Gastrocnemius medialis (tissue), 4 donors: ENCODE results near the gene GPHN. TPM values are rescaled to one million over a fixed set of nuclear protein-coding genes. Genes with fewer than 3 reads are reported as not detected.

Source experiments
- ATAC-seq, 2 donors: fragments of 150-250 bp; one replicate each; pipeline ENCODE4 v1.9.1; 2016
- DNase-seq, 2 donors: peaks; one replicate each; pipeline ENCODE4 v3.0.0-alpha.2; 2019
- H3K27ac ChIP-seq, 4 donors: fragments of 200-600 bp; sonication (generic); 1 replicate in 1 of 4; 2 replicates in 3 of 4; pipeline ENCODE4 v1.5.1; 2016 to 2018; ENCODE audit warnings: mild to moderate bottlenecking in 2 of 4, moderate library complexity in 1 of 4
- H3K27me3 ChIP-seq, 3 donors: fragments of 200-600 bp; sonication (generic) in 2 of 3; 1 replicate in 1 of 3; 2 replicates in 2 of 3; pipeline versions ENCODE4 v1.5.1 to v1.6.0; 2016 to 2019; ENCODE audit warnings: mild to moderate bottlenecking in 1 of 3, moderate library complexity in 1 of 3
- H3K36me3 ChIP-seq, 2 donors: fragments of 200-600 bp; sonication (generic) in 1 of 2; one replicate each; pipeline ENCODE4 v1.5.1; 2017 to 2018
- H3K4me1 ChIP-seq, 2 donors: fragments of 200-600 bp; sonication (generic) in 1 of 2; one replicate each; pipeline ENCODE4 v1.5.1; 2016 to 2017; ENCODE audit warnings: mild to moderate bottlenecking in 2 of 2
- H3K4me3 ChIP-seq, 4 donors: fragments of 200-600 bp; sonication (generic) in 3 of 4; 1 replicate in 1 of 4; 2 replicates in 3 of 4; pipeline ENCODE4 v1.5.1; 2016 to 2019; ENCODE audit warnings: mild to moderate bottlenecking in 2 of 4
- H3K9me3 ChIP-seq, 3 donors: fragments of 200-600 bp; sonication (generic) in 2 of 3; 1 replicate in 1 of 3; 2 replicates in 2 of 3; pipeline ENCODE4 v1.5.1; 2016 to 2019
- CTCF ChIP-seq, 5 experiments: fragments of 450-650 bp in 3 of 5; fragments of 200-600 bp in 2 of 5; sonication (generic) in 2 of 5; IDR thresholded peaks in 4 of 5; conservative IDR thresholded peaks in 1 of 5; 1 replicate in 4 of 5; 2 replicates in 1 of 5; pipeline ENCODE4 v1.5.1; 2016 to 2019; ENCODE audit warnings: antibody characterized with exemption in 5 of 5, mild to moderate bottlenecking in 3 of 5, moderate library complexity in 3 of 5
- POLR2A ChIP-seq, 2 donors: fragments of 450-650 bp; IDR thresholded peaks; one replicate each; pipeline ENCODE4 v1.6.1; 2017; ENCODE audit warnings: antibody characterized with exemption in 2 of 2, mild to moderate bottlenecking in 2 of 2, moderate library complexity in 2 of 2
- in situ Hi-C, 4 donors: fragments of 200-750 bp; cut with MboI; loops; one replicate each; pipeline versions ENCODE4 v1.15.0 to v1.8.0; 2017; ENCODE audit warnings: low sequenced_read_pairs in 4 of 4
- intact Hi-C: fragments of 100-400 bp; cut with DNase I; formaldehyde crosslinking; loops from one replicate; pipeline ENCODE4 v1.15.1; 2023; ENCODE audit warnings: low total_unique reads
- total RNA-seq, 4 donors: library from RNA; depleted of rRNA; stranded (reverse); fragments of >200 nt; gene quantifications; one replicate each; pipeline versions ENCODE4 v1.1.0 to v1.2.3, GENCODE V29; 2016

Gene GPHN
- total RNA-seq, 4 donors from 2014 or later: 10.3 to 33.3 (median 23.5) TPM

DNA sequence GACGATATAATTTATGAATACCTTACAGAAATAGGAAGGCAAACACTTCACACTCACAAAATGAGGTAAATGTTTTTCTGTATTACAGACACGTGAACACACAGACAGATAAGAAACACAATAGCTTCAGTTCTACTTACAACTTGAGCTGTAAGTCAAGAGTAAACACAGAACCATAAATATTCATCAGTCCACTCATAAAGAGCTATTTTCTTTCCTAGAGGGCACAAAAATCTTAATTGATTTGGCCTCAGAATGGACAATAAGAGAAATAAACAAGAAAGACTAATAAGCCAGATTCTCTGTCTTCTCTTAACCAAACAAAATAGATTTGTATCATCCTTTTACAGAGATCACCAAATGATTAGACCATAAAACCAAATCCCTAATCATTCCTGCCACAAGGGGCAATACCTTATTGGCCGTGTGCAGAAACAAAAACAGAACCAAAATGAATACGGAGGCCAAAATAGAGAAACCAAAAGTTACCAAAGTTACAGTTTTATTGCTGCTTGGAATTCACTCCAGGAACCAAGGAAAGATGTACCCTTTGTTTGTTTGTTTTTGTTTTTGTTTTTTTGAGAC, 643.2 kb downstream of the GPHN start:
- no peaks in the 10 kb centered on the region for H3K9me3 ChIP-seq
- H3K27ac ChIP-seq: no peak overlapping the region
- TF ChIP-seq POLR2A (IDR thresholded peaks at IDR 0.05) (no peak), CTCF (IDR thresholded peaks at IDR 0.05 in 4 of 5, conservative IDR thresholded peaks at IDR 0.05 in 1 of 5) (no peak)
- no peak overlapping the region for H3K4me3 ChIP-seq
- in situ Hi-C loops: no loop called here
- H3K27me3 ChIP-seq: no peaks in the 10 kb centered on the region
- no peaks in the 10 kb centered on the region for H3K4me1 ChIP-seq
- ATAC-seq (no peak), DNase-seq (no peak)
- no peaks in the 10 kb centered on the region for H3K36me3 ChIP-seq
- intact Hi-C loops: no loop called here

DNA sequence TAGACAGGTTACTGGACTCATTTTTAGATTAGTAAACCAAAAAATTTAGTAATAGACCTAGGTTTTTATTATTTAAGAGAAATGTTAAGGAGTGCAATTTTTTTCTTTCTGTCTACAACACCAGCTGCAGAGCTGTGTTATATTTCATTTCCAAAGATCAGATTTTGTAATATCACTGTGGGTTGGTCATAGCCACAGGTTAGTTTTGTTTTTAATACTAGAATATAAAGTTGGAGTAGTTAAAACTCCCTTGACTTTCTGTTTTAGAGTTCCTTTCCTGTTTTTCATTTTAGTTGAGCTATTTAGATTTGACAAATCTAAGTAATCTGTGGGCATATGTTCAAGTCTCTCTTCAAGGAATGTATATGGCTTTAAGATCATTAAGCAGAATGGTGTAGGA, 650.6 kb downstream of the GPHN start:
- ATAC-seq: no peak
- DNase-seq: no peak
- Histone ChIP-seq H3K9me3 (no peaks in the 10 kb centered on the region), H3K27me3 (no peaks in the 10 kb centered on the region), H3K4me1 (no peaks in the 10 kb centered on the region), H3K4me3 (no peak overlapping the region), H3K27ac (no peak overlapping the region), H3K36me3 (no peaks in the 10 kb centered on the region)
- TF ChIP-seq POLR2A (IDR thresholded peaks at IDR 0.05): no peak
- no peak for TF ChIP-seq CTCF (IDR thresholded peaks at IDR 0.05 in 4 of 5, conservative IDR thresholded peaks at IDR 0.05 in 1 of 5)
- in situ Hi-C loops (no loop called here), intact Hi-C loops (no loop called here)

DNA sequence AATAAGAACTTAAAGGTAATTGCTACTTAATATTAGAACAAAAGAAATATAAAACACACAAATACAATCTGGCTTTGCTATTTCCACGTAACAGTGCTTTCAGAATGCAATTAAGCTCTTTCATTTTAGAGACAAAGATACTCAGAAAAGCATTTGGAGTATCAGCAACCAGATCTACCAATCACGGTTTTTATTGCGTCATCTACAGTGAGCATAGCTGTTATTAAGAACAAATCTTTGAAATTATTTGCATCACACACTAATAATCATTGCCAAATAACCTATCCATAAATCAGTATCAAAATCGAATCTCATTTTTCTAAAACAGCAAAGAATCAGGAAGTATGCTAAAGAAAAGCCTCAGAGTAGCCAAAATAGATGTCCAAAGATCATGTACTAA, 654.4 kb downstream of the GPHN start:
- intact Hi-C loops: no loop called here
- in situ Hi-C loops: loop anchor here (5.0 to 10.0 kb wide), 2 partner anchors 120 to 122 kb away; no protein-coding TSS in a partner anchor

DNA sequence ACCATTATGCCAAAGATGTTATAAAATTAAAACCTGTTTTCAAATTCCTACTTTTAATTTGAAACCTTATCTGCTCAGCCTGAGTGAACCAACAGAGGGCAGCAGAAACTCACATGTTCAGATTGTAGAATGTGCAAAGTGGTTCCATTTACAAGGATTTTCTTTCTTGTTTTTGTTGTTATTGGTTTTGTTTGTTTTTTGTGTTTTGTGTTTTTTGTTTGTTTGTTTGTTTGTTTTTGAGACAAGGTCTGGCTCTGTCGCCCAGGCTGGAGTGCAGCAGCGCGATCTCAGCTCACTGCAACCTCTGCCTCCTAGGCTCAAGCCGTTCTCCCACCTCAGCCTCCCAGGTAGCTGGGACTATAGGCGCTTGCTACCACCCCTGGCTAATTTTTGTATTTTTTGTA, 658.5 kb downstream of the GPHN start:
- Histone ChIP-seq H3K27ac (no peak overlapping the region), H3K4me1 (no peaks in the 10 kb centered on the region), H3K9me3 (no peaks in the 10 kb centered on the region), H3K4me3 (no peak overlapping the region), H3K36me3 (peaks cover 0 to 6% of the 10 kb centered on the region in 2 donors), H3K27me3 (no peaks in the 10 kb centered on the region)
- DNase-seq (no peak), ATAC-seq (no peak)
- TF ChIP-seq CTCF (IDR thresholded peaks at IDR 0.05 in 4 of 5, conservative IDR thresholded peaks at IDR 0.05 in 1 of 5): peak; percentile 40 to 64 (median 59)
- TF ChIP-seq POLR2A (IDR thresholded peaks at IDR 0.05): no peak
- intact Hi-C loops (loop anchor here (1.0 kb wide), 1 partner anchor 120 kb away; no protein-coding TSS in a partner anchor), in situ Hi-C loops (loop anchor here in 3 of 4 donors (10.0 kb wide), 1 partner anchor 118 kb away; no protein-coding TSS in a partner anchor)

More for the DNA sequence above, 654.4 kb downstream of the GPHN start:
- Histone ChIP-seq H3K9me3 (no peaks in the 10 kb centered on the region), H3K36me3 (no peaks in the 10 kb centered on the region), H3K27me3 (no peaks in the 10 kb centered on the region), H3K27ac (no peak overlapping the region), H3K4me1 (no peaks in the 10 kb centered on the region), H3K4me3 (no peak overlapping the region)
- TF ChIP-seq CTCF (IDR thresholded peaks at IDR 0.05 in 4 of 5, conservative IDR thresholded peaks at IDR 0.05 in 1 of 5) (no peak), POLR2A (IDR thresholded peaks at IDR 0.05) (no peak)
- ATAC-seq (no peak), DNase-seq (no peak)
